COLO668 (cell line): ENCODE data around the gene BTBD2.

ENCODE experiments used
- DNase-seq: peaks from one replicate; lab custom pipeline; 2025; ENCODE audit not compliant: unreplicated experiment; lab: John Stamatoyannopoulos, UW

Gene BTBD2

GRCh38 chr19:1944916-1945561, 70.5 kb downstream of the BTBD2 start:
- DNase-seq, result no peak

GRCh38 chr19:1944088-1944915, 71.2 kb downstream of the BTBD2 start:
- no peak for DNase-seq

- DNase-seq, result no peak
Observed at GRCh38 chr19:1943661-1944087, 71.8 kb downstream of the BTBD2 start.

- DNase-seq, result no peak
Observed at GRCh38 chr19:1942934-1943555, 72.5 kb downstream of the BTBD2 start.

- peak; percentile 77 for DNase-seq
Observed at GRCh38 chr19:1942078-1942933, 73.2 kb downstream of the BTBD2 start.

GRCh38 chr19:1941146-1942077, 74.1 kb downstream of the BTBD2 start, which contains the start of gene CSNK1G2:
Gene CSNK1G2, plus strand, starts transcription at chr19:1941172. Its CDS starts 28,601 bp downstream, at chr19:1969773.
- peak; percentile 72 for DNase-seq

GRCh38 chr19:1938071-1938470, 77.4 kb downstream of the BTBD2 start:
- DNase-seq, result no peak

- no peak for DNase-seq
Observed at GRCh38 chr19:1936916-1937610, 78.5 kb downstream of the BTBD2 start.

- no peak for DNase-seq
Observed at GRCh38 chr19:1936430-1936829, 79.1 kb downstream of the BTBD2 start.

- peak; percentile 13 for DNase-seq
Observed at GRCh38 chr19:1935484-1936208, 79.9 kb downstream of the BTBD2 start.
